Right lobe of liver (tissue), 6 donors: Measurements from ENCODE around the gene RASSF8. TPM values are rescaled to one million over a fixed set of nuclear protein-coding genes. Genes with fewer than 3 reads are reported as not detected.

Experiments
- ATAC-seq, 4 donors: fragments of 200-7000 bp; cut with Tn5 transposase; one replicate each; pipeline ENCODE4 v1.9.1; 2020; ENCODE audit warnings: mild to moderate bottlenecking in 4 of 4, moderate library complexity in 4 of 4
- DNase-seq, 3 donors: peaks; one replicate each; pipeline ENCODE4 v3.0.0-alpha.2; 2020
- H3K27ac ChIP-seq, 3 donors: fragments of 200-600 bp; one replicate each; pipeline ENCODE4 v1.8.0; 2022
- H3K27me3 ChIP-seq, 2 donors: fragments of 200-600 bp; one replicate each; pipeline ENCODE4 v1.8.0; 2022
- H3K36me3 ChIP-seq, 4 donors: fragments of 200-600 bp; sonication (generic) in 1 of 4; one replicate each; pipeline versions ENCODE4 v1.5.1 to v1.8.0; 2017 to 2022; ENCODE audit warnings: control low read depth in 1 of 4
- H3K4me1 ChIP-seq, 4 donors: fragments of 200-600 bp; sonication (generic) in 1 of 4; one replicate each; pipeline versions ENCODE4 v1.5.1 to v1.8.0; 2017 to 2022; ENCODE audit warnings: control low read depth in 1 of 4
- H3K4me3 ChIP-seq, 3 donors: fragments of 200-600 bp; one replicate each; pipeline ENCODE4 v1.8.0; 2022
- H3K9me3 ChIP-seq, 4 donors: fragments of 200-600 bp; sonication (generic) in 1 of 4; one replicate each; pipeline versions ENCODE4 v1.5.1 to v1.8.0; 2017 to 2022; ENCODE audit warnings: control low read depth in 1 of 4
- CTCF ChIP-seq, 4 donors: fragments of 200-600 bp in 3 of 4; fragments of 450-650 bp in 1 of 4; IDR thresholded peaks; one replicate each; pipeline versions ENCODE4 v1.5.1 to v1.8.0; 2016 to 2022; ENCODE audit warnings: antibody characterized with exemption in 4 of 4, mild to moderate bottlenecking in 2 of 4
- POLR2A ChIP-seq: fragments of 450-650 bp; IDR thresholded peaks from one replicate; pipeline ENCODE4 v1.6.1; 2017; ENCODE audit warnings: antibody characterized with exemption, mild to moderate bottlenecking
- WGBS: methylation state at CpG from one replicate; pipeline ENCODE4 v1.1.6; 2018; ENCODE audit warnings: low coverage, low lambda C conversion rate; ENCODE audit not compliant: insufficient coverage; ENCODE audit errors: missing lambda C conversion rate; 5-methylcytosine and 5-hydroxymethylcytosine counted together
- intact Hi-C, 2 donors: fragments of 100-400 bp; cut with DNase I; formaldehyde crosslinking; loops; one replicate each; pipeline versions ENCODE4 v1.11.2 to v1.14.1; 2022
- total RNA-seq, 6 experiments: library from RNA; depleted of rRNA in 2 of 6; stranded (reverse); fragments of >200 nt in 2 of 6; fragmentation: NEBNext Ultra II Directional in 3 of 6; extraction: Animal tissue kit (Norgen Biotek cat#: 25700) in 3 of 6; gene quantifications; one replicate each; pipeline versions ENCODE4 v1.1.0 to v1.2.4, GENCODE V29; 2016 to 2023
- donor health status: DM: no; HTN: yes; CAD: no.
- donor health status: DM: no; HTN: no; CAD: no.
- donor health status: DM: no; HTN: no; CAD: no.
- donor health status: DM: no; HTN: yes; CAD: no.
- donor health status: DM: no; HTN: yes; CAD: no.

The RASSF8 gene
- total RNA-seq, 6 experiments from 2014 or later = 3.9 to 12.4 (median 7.3) TPM

DNA sequence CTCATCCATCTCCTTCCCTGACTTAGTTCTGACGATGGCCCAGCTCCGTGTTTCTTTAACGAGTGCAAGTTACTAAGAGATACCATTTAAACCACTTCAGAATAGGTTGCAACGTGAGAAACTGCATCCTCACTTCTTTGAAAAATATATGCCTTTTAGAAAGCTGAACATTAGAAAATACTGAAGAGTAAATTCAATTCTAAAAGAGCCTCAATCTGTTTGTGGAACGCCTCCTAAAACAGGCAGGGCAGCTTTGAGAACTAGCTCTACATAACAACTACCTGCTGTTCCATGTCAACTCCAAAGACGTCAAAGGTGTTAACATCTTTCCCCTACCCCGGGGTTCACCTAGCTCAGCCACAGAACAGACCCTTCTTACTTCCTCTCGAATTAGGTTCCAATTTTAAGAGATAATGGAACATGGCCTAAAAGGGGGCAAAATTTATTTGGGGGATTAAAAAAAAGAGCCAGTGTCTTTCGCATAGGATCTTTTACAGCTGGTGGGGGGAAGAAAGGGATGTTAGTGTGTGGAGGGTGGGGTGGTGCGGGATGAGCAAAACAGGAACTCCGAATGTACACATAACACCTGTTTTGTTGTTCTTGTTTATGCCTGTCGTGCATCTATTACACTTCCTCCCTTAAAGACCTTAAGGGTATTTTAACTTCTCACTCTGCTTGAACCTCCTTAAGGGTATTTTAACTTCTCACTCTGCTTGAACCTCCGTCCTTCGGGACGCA is 163.0 kb downstream of the RASSF8 start:
- WGBS = 47% methylated on average over 14 of the region's 15 CpGs
- Histone ChIP-seq H3K4me1 (peaks cover 0 to 37% (median 1%) of the 10 kb centered on the region in 4 donors), H3K9me3 (no peaks in the 10 kb centered on the region), H3K36me3 (no peaks in the 10 kb centered on the region), H3K27me3 (peaks cover 0 to 30% of the 10 kb centered on the region in 2 donors), H3K27ac (no peak overlapping the region), H3K4me3 (peak overlapping the region in 2 of 3 donors; percentile 34 to 45)
- ATAC-seq = no peak
- intact Hi-C loops = no loop called here
- TF ChIP-seq CTCF (IDR thresholded peaks at IDR 0.05) = no peak
- TF ChIP-seq POLR2A = no peak
- DNase-seq = no peak

- H3K36me3 ChIP-seq = no peaks in the 10 kb centered on the region
- H3K27ac ChIP-seq = no peak overlapping the region
- peaks cover 0 to 43% (median 3%) of the 10 kb centered on the region in 4 donors for H3K4me1 ChIP-seq
- TF ChIP-seq POLR2A (no peak), CTCF (IDR thresholded peaks at IDR 0.05) (no peak)
- H3K9me3 ChIP-seq = no peaks in the 10 kb centered on the region
- DNase-seq (peak in 2 of 3 donors; percentile 41 to 51), ATAC-seq (peak; percentile 2 to 33 (median 6))
- 0% methylated on average over 17 of the region's 88 CpGs for WGBS
- H3K27me3 ChIP-seq = peaks cover 0 to 33% of the 10 kb centered on the region in 2 donors
- H3K4me3 ChIP-seq = peak overlapping the region; percentile 34 to 45 (median 37)
- intact Hi-C loops = no loop called here
These were observed 163.7 kb downstream of the RASSF8 start for GRCh38 chr12:26122061-26122680.

- H3K27me3 ChIP-seq = peaks cover 4 to 40% of the 10 kb centered on the region in 2 donors
- H3K27ac ChIP-seq = no peak overlapping the region
- peak in 1 of 4 donors; percentile 11 for TF ChIP-seq CTCF (IDR thresholded peaks at IDR 0.05)
- no peak for TF ChIP-seq POLR2A
- no peaks in the 10 kb centered on the region for H3K9me3 ChIP-seq
- ATAC-seq (peak; percentile 9 to 32 (median 20)), DNase-seq (peak; percentile 45 to 59 (median 51))
- intact Hi-C loops = no loop called here
- H3K4me1 ChIP-seq = peaks cover 0 to 43% (median 3%) of the 10 kb centered on the region in 4 donors
- 2% methylated on average over 29 of the region's 69 CpGs for WGBS
- H3K36me3 ChIP-seq = no peaks in the 10 kb centered on the region
- peak overlapping the region; percentile 34 to 45 (median 37) for H3K4me3 ChIP-seq
These were observed 164.4 kb downstream of the RASSF8 start for GRCh38 chr12:26122681-26123481.

DNA sequence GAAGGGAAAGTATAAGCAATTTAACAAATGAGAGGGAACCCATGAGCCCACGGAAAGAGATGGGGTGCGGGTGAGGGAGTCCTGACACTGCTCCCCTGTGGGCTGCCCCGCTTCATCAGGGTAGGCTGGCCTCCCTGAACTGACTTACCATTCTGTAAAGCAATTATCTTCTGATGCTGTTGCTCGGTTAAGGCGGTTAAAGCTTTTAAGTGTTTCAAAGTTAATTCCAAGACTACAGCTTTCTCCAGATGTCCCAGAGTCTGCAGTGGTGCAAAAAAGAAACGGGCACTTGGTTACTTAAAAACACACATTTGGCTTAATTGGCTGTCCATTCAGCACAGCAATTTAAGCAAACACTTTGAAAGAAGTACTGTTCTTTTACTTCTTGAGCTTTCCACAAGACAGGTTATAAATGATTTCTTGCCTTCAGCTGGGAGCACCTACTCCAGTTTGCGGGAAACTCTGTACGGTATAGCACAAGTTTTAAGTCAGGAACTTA is 165.0 kb downstream of the RASSF8 start:
- no peak overlapping the region for H3K27ac ChIP-seq
- no peak for DNase-seq

More for the DNA sequence above, 165.0 kb downstream of the RASSF8 start:
- 12% methylated on average over 5 of the region's 8 CpGs for WGBS
- no peak for ATAC-seq
- H3K9me3 ChIP-seq = no peaks in the 10 kb centered on the region
- H3K36me3 ChIP-seq = no peaks in the 10 kb centered on the region
- TF ChIP-seq POLR2A (no peak), CTCF (IDR thresholded peaks at IDR 0.05) (no peak)
- peak overlapping the region in 2 of 3 donors; percentile 37 to 45 for H3K4me3 ChIP-seq
- intact Hi-C loops = no loop called here
- peaks cover 0 to 43% (median 3%) of the 10 kb centered on the region in 4 donors for H3K4me1 ChIP-seq
- peaks cover 6 to 47% of the 10 kb centered on the region in 2 donors for H3K27me3 ChIP-seq
